H1 (cell line): ENCODE data around the gene DVL2. TPM values are rescaled to one million over a fixed set of nuclear protein-coding genes. Genes with fewer than 3 reads are reported as not detected.

Experiments
- CBX8 ChIP-seq: fragments of 300-800, 300-1000 bp; sonication (generic); IDR thresholded peaks from 2 replicates; pipeline ENCODE4 v1.7.1; 2016; ENCODE audit warnings: low read depth, low read length, borderline replicate concordance
- CHD7 ChIP-seq: fragments of 300-600 bp; sonication (generic); IDR thresholded peaks from 2 replicates; pipeline ENCODE4 v1.7.1; 2012; ENCODE audit warnings: low read length, moderate library complexity, mild to moderate bottlenecking, inconsistent platforms; ENCODE audit not compliant: insufficient replicate concordance
- EP300 ChIP-seq, 2 experiments: IDR thresholded peaks; 1 replicate in 1 of 2; 2 replicates in 1 of 2; pipeline ENCODE4 v1.6.1; 2011 to 2012; ENCODE audit warnings: low read depth in 2 of 2, low read length in 2 of 2, mild to moderate bottlenecking in 2 of 2, borderline replicate concordance in 1 of 2, inconsistent platforms in 1 of 2, moderate library complexity in 1 of 2
- GABPA ChIP-seq: IDR thresholded peaks from 2 replicates; pipeline ENCODE4 v1.6.1; 2011; ENCODE audit warnings: mild to moderate bottlenecking, low read length, moderate library complexity, borderline replicate concordance; ENCODE audit not compliant: insufficient read depth
- PHF8 ChIP-seq: fragments of 200-600 bp; sonication (generic); conservative IDR thresholded peaks from 2 replicates; pipeline ENCODE4 v1.7.1; 2012; ENCODE audit warnings: low read depth, mild to moderate bottlenecking, inconsistent platforms, low read length, moderate library complexity
- polyA plus RNA-seq, 7 experiments: library from polyadenylated mRNA; depleted of rRNA in 3 of 7; stranded (reverse) in 5 of 7; unstranded in 2 of 7; fragments of >200 nt in 5 of 7; fragments of 200-250 nt in 2 of 7; gene quantifications; 1 replicate in 5 of 7; 2 replicates in 1 of 7; 4 replicates in 1 of 7; pipeline versions ENCODE4 v1.2.1 to v1.2.3, GENCODE V29; 2011 to 2013; ENCODE audit warnings: missing spikeins in 2 of 7, mixed read lengths in 2 of 7
- total RNA-seq: library from RNA; stranded (reverse); fragmentation: NEBNext Ultra II Directional; extraction: Animal tissue kit (Norgen Biotek cat#: 25700); gene quantifications from 2 replicates; pipeline ENCODE4 v1.2.1, GENCODE V29; 2021

DVL2 gene
- total and polyA plus RNA-seq, 2 of the 8 experiments (the other 6 are each of a cell fraction or from before 2014, with no cell fraction given): 19.0 to 59.6 TPM

- no peak for TF ChIP-seq CHD7
- no peak for TF ChIP-seq GABPA
- TF ChIP-seq PHF8: no peak
- no peak for TF ChIP-seq CBX8
- no peak for TF ChIP-seq EP300 (IDR thresholded peaks at IDR 0.05; ENCODE audit: borderline replicate concordance in 1 of 2, low read depth in 2 of 2, low read length in 2 of 2)
- TF ChIP-seq, all 59 proteins: peak for 0
These were observed 30.0 kb downstream of the DVL2 start (continued) for GRCh38 chr17:7204336-7204735.
